ENCODE data around the gene SCARF1.
A peak's percentile ranks its signal among the peaks of the same experiment; 100 is the strongest.

The SCARF1 gene

GRCh38 chr17:1647802-1648171 lies 2.3 kb upstream of the SCARF1 start:
- DNase-seq = no peak

GRCh38 chr17:1646199-1646875 lies 805 bp upstream of the SCARF1 start:
- DNase-seq = no peak

- no peak for DNase-seq
Measured at GRCh38 chr17:1644493-1645206, 882 bp downstream of the SCARF1 start.

GRCh38 chr17:1643999-1644492 lies 1.5 kb downstream of the SCARF1 start:
- no peak for DNase-seq

- no peak for DNase-seq
Measured at GRCh38 chr17:1643293-1643998, 2.1 kb downstream of the SCARF1 start.

GRCh38 chr17:1641065-1641403 lies 4.5 kb downstream of the SCARF1 start:
- DNase-seq = no peak

- DNase-seq = no peak
Measured at GRCh38 chr17:1640329-1641064, 5.0 kb downstream of the SCARF1 start.

- DNase-seq = no peak
Measured at GRCh38 chr17:1639549-1640180, 5.9 kb downstream of the SCARF1 start.

- no peak for DNase-seq
Measured at GRCh38 chr17:1638624-1639300, 6.8 kb downstream of the SCARF1 start.

GRCh38 chr17:1638171-1638590 lies 7.4 kb downstream of the SCARF1 start:
- no peak for DNase-seq

- no peak for DNase-seq
Measured at GRCh38 chr17:1636732-1637285, 8.7 kb downstream of the SCARF1 start.

GRCh38 chr17:1635675-1636465 lies 9.7 kb downstream of the SCARF1 start:
- DNase-seq = no peak

GRCh38 chr17:1634841-1635650 lies 10.5 kb downstream of the SCARF1 start:
- DNase-seq = no peak

- DNase-seq = no peak
Measured at GRCh38 chr17:1630662-1631061, 14.9 kb downstream of the SCARF1 start.

GRCh38 chr17:1629504-1630310 lies 15.8 kb downstream of the SCARF1 start:
- no peak for DNase-seq

GRCh38 chr17:1628856-1629503 lies 16.6 kb downstream of the SCARF1 start:
- DNase-seq = peak; percentile 69

- no peak for DNase-seq
Measured at GRCh38 chr17:1627982-1628855, 17.3 kb downstream of the SCARF1 start, which contains the start of gene SLC43A2. Gene SLC43A2, minus strand, starts transcription at chr17:1628834. Its CDS starts 960 bp downstream, at chr17:1627874.
